HT1080 (cell line): ENCODE results near the gene BAIAP2. TPM values are rescaled to one million over a fixed set of nuclear protein-coding genes. Genes with fewer than 3 reads are reported as not detected.
"Not testable (repeated sequence)": the region's sequence is repeated elsewhere in the genome, so short reads cannot be mapped to it uniquely, and the experiment has no call there.

Experiments
- DNase-seq: peaks from one replicate; pipeline ENCODE4 v3.0.0-alpha.2; 2015; ENCODE audit warnings: low read depth
- total RNA-seq: library from RNA; depleted of rRNA; stranded (reverse); fragments of >200 nt; shearing (Covaris generic); gene quantifications from 2 replicates; pipeline ENCODE4 v1.2.3, GENCODE V29; 2014

The BAIAP2 gene
- total RNA-seq, 1 experiment from 2014 or later: 48.8 TPM

GRCh38 chr17:81000631-81001357 lies 34.2 kb upstream of the BAIAP2 start:
- no peak for DNase-seq

- no peak for DNase-seq
Observed at GRCh38 chr17:81002013-81002384, 33.0 kb upstream of the BAIAP2 start.

DNA sequence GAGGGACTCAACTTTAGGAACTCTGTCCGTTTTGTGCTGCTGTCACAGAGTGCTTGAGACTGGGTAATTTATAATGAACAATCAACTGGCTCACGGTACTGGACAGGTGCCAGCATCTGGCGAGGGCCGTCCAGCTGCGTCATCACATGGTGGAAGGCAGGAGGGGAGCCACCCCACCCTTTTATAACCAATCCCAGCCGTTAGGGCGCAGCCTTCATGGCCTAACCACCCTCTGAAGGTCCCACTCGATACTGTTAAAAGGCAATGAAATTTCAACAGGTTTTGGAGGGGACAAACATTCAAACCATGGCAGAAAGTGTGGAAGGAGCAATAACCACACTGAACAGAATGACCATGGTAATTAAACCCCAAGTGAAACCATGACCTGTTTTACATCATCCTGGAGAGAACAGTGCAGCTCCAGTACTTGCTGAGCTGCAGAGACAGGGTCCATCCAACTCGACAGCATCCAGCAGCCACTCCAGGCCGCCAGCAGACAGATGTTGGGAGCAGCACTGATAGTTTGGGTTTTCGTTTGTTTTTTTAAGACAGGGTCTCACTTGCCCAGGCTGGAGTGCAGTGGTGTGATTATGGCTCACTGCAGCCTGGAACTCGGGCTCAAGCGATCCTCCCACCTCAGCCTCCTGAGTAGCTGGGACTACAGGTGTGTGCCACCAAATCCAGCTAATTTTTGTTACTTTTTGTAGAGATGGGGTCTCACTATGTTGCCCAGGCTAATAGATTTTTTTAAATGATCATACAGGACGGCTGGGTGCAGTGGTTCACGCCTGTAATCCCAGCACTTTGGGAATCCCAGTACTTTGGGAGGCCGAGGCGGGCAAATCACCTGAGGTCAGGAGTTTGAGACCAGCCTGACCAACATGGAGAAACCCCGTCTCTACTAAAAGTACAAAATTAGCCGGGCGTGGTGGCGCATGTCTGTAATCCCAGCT lies 32.3 kb upstream of the BAIAP2 start:
- DNase-seq: peak; percentile 66

- DNase-seq: no peak
Observed at GRCh38 chr17:81003711-81004475, 31.1 kb upstream of the BAIAP2 start.

GRCh38 chr17:81006891-81007290 lies 28.1 kb upstream of the BAIAP2 start:
- DNase-seq: no peak

DNA sequence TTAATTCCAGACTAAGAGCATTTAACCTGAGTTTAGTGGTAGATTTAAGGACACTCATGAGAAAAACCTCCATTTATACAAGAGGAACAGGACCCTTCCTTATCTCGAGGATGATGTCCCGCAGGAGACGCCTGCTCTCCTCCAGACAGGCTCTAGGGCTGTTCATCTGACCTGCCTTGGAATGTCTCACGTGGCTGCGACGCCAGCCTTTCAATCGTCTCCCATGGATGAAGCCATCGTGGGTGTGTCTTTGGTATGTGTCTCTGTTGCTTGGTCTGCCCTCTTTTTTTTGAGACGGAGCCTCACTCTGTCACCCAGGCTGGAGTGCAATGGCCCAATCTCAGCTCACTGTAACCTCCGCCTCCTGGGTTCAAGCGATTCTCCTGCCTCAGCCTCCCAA lies 26.8 kb upstream of the BAIAP2 start:
- no peak for DNase-seq

DNA sequence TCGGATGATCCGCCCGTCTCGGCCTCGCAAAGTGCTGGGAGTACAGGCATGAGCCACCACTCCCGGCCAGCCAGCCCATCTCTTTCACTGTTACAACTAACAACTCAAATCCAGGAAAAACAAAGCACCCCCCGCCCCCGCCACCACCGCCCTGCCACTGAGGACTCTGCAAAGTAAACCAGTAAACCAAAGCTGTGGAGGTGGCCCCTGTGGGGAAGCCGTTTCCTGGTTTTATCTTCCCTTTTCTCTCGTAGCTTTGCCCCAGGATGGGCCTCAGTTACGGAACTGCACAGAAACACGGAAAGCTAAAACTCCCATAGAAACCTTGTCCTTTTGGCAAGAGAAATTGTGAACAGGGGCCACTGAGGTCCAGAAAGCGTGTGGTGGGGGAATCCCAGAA lies 25.8 kb upstream of the BAIAP2 start:
- no peak for DNase-seq

DNA sequence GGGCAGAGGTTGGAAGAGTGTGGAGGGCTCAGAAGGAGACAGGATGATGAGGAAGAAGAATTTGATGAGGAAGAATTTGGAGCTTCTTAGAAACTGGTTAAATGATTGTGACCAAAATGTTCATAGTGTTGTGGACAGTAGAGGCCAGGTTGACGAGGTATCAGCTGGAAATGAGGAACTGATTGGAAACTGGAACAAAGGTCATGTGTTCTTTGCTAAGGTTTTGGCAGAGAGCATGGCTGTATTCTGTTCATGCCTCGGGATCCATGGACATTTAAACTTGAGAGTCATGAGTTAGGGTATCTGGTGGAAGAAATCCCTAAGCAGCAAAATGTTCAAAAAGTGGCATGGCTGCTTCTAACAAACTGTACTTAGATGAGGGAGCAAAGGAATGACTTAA lies 24.0 kb upstream of the BAIAP2 start:
- DNase-seq: no peak

DNA sequence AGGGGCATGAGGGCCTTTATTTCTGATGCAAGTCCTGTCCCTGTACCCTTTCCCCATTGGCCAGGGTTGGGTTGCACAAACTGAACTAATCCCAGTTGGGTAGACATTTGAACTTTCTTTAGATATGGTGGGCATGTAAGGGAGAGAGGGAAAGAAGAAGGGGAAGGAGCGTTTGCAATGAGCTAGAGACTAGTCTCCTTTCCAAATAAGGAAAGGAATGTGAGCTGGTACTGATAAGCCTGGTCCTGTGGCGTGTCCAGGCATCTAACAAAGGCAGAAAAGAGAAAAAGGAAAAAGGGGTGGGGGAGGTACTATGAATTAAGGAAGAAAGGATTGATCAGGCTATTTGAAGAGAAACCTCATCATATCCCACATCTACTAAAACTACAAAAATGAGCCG lies 23.0 kb upstream of the BAIAP2 start:
- no peak for DNase-seq

GRCh38 chr17:81012574-81013447 lies 22.1 kb upstream of the BAIAP2 start:
- no peak for DNase-seq

- DNase-seq: no peak
Observed at GRCh38 chr17:81013642-81014041, 21.3 kb upstream of the BAIAP2 start.

GRCh38 chr17:81015136-81015535 lies 19.8 kb upstream of the BAIAP2 start:
- DNase-seq: no peak

DNA sequence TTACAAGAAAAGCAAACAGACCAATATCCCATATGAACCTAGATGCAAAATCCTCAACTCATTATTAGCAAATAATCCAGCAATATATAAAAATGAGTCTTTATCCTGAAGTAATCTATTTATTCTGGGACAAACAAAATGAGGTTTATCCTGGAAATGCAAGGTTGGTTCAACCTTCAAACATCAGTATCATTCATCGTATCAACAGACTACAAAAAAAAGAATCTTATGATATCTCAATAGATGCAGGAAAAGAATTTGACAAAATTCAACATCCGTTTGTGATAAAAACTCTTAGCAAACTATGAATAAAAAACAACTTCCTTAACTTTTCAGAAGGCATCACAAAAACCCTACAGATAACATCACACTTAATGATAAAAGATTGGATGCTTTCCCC lies 18.4 kb upstream of the BAIAP2 start:
- no peak for DNase-seq

GRCh38 chr17:81017330-81017729 lies 17.6 kb upstream of the BAIAP2 start:
- not testable (repeated sequence) for DNase-seq

DNA sequence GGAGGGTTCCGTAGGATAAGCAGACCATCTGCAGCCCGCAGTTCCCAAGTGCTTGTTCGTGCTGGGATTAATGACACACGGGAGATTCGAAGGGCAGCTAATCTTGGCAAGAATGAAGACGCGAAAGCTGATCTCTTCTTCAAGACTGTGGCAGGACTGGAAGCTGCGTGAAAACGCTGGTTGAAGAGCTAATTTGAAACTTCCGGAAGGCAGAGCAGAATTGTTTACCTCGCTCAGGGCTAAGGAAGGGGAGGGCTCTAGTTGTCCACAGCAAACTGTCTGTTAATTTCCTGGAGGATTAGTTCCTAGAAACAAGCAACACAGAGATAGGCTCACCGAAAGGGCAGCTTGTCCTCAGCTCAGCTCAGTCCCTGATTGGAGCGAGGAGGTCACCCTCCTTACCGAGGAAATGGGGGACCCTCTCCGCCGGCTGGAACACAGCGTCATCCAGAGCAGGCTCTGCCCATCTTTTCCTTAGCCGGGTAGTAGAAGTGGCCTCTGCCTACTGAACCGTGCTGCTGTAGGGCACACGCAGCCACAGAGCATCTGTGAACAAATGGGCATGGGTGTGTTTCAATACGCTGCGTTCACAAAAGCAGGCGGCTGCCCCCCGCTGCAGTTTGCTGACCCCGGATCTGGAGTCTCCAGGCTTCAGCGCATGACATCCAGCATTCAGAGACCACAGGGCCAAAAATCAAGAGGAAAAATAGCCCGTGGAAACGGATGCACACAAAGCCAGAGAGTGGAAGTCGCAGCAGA lies 16.7 kb upstream of the BAIAP2 start:
- DNase-seq: no peak

DNA sequence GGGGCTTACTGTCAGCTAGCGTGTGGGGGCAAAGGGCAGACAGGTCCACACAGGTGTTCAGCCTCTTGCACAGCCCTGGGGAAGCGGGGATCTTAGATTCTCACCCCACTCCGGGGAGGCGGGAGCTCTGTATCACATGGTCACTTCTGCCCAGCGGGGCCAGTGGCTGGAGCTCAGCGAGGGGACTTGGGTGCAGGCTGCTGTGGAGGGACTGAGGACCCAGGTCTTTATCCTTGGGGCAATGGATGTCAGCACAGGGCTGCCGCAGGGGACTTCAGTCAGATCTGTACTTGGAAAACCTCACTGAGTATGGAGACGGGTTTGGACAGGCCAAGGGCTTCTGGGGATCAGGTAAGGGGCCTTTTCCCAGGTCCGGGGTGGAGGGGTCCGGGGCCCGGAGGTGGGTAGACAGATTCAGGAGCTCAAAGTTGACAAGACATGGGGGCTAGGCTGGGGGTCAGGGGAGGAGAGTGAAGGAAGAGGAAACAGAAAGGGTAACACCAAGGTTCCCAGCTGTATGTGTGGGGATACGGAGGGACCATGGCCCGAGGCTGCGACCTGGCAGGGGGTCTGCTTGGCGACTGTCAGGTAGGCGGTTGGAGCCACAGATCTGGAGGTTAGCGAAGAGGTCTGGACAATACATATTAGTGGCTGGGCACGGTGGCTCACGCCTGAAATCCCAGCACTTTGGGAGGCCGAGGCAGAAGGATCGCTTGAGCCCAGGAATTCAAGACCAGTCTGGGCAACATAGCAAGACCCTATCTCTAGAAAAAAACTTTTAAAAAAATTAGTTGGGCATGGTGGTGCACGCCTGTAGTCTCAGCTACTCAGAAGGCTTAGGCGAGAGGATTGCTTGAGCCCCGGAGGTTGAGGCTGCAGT lies 15.1 kb upstream of the BAIAP2 start:
- no peak for DNase-seq

DNA sequence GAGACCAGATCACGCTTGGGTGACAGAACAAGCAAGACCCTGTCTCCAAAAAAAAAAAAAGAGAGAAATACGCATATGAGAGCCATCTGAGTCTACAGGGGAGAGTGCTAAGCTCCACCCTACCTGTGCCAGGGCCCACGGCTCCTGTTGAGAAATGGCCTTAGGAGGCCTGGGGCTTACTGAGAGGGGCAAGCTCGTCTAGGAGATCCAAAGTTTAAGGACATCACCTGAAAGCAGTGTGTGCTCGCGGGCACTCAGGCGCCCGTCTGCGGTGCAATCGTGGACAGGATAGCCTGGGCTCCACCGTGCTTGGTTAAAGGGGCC lies 14.5 kb upstream of the BAIAP2 start:
- no peak for DNase-seq

DNA sequence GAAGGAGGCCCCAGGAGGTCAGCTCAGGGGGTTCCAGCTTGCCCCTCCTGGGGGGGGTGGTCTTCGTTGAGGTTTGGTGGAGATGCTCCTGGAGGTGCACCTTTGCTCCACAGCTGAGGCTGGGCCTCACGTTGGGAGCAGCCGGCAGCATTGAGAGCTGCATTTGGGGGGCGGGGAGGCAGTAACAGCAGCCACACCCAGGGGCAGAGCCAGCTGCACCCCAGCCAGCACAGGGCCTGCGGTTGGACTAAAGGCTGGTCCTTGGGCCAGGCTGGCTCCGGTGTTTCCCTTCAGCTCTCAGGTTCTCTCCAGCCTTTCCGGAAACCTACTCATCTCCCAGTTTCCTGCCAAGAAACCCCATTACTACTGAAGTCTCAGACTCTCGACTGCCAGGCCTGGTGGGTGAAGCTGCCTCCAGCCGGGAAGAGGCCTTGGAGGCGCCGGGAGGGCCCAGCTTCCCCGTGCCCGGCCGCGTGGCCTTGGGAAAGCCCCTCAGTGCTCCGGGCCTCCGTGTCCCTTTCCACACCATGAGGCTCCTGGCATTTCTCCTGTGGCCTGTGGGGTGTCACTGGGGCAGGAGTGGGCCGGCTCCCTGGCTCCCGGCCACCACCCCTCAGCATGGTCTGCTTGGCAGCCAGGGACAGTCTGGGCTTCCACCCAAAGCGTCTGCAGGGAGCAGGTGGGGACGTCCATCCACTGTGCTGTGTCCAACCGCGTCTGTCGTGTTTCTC lies 14.0 kb upstream of the BAIAP2 start:
- DNase-seq: peak; percentile 86
